Activated naive CD8-positive, alpha-beta T cell treated with anti-CD3 and anti-CD28 coated beads, Interleukin-2, amount 50 U/mL, for 24 hours (primary cell): ENCODE measurements around the gene NFIC.

Source experiments
- ATAC-seq: fragments of 150-1000 bp; cut with Tn5 transposase; one replicate; pipeline ENCODE4 v1.10.0; 2021
- DNase-seq: peaks from one replicate; pipeline ENCODE4 v3.0.0; 2021
- H3K27ac Mint-ChIP-seq: one replicate; pipeline ENCODE4 v1.8.0; 2021; ENCODE audit warnings: mild to moderate bottlenecking, mixed read lengths
- H3K27me3 Mint-ChIP-seq: one replicate; pipeline ENCODE4 v1.8.0; 2021; ENCODE audit warnings: mixed read lengths
- H3K36me3 Mint-ChIP-seq: one replicate; pipeline ENCODE4 v1.8.0; 2021; ENCODE audit warnings: low read depth, mixed read lengths
- H3K4me1 Mint-ChIP-seq: one replicate; pipeline ENCODE4 v1.8.0; 2021; ENCODE audit warnings: mixed read lengths
- H3K4me3 Mint-ChIP-seq: one replicate; pipeline ENCODE4 v1.8.0; 2021; ENCODE audit warnings: mild to moderate bottlenecking, moderate library complexity, mixed read lengths
- H3K9me3 Mint-ChIP-seq: one replicate; pipeline ENCODE4 v1.8.0; 2021; ENCODE audit warnings: mixed read lengths

The NFIC gene

DNA sequence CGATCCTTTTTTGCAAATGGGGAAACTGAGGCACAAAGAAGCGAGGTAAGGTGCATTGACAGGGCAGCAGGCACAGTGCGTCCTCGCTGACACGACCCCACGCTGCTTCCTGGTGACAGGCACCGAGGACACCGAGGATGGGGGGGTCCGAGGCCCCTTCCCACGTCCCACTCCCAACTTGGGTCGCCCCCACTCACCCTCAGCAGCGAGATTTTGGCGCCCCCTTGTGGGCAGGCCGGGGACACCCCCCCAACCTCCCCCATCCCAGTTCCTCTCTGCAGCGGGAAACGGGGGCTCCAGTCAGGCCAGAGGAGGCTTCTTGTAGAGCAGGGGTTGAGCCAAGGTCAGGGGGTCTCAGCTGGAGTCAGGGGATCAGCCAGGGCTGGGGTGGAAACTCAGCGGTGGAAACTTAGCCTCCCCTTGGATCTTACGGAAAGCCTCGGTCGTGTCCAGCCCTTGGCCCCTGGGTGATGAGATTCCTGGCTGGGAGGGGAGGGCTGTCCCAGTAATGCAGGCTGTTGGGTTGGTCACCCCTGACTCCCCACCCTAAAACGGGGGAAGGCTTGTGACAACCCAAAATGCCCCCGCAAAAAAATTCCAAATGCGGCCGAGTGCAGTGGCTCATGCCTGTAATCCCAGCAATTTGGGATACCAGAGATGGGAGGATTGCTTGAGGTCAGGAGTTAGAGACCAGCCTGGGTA, 105.7 kb downstream of the NFIC start:
- Mint-ChIP-seq H3K4me3 (no peak overlapping the region), H3K9me3 (no peaks in the 10 kb centered on the region), H3K36me3 (peaks cover 3% of the 10 kb centered on the region), H3K4me1 (no peaks in the 10 kb centered on the region), H3K27ac (no peak overlapping the region), H3K27me3 (no peaks in the 10 kb centered on the region)
- no peak for ATAC-seq
- peak; percentile 59 for DNase-seq

DNA sequence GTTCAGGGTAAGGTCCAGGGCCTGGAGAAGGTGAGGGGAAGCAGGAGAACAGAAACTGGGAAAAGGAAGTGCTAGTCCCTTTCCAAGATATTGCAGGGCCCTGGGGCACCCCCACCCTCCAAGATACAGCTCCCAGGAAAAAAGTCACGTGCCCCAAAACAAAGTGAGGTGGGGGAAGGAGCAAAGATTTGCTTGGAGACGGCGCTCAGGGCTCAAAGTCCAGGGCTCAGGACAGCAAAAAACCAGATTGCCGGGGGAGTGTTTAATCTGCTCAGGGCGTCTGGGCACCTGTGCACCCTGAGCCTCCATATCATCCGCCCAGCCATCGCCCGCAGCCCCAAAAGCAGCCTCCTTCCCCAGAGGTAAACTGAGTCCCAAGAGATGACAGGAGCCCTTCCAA, 107.6 kb downstream of the NFIC start:
- Mint-ChIP-seq H3K4me3 (no peak overlapping the region), H3K36me3 (no peaks in the 10 kb centered on the region), H3K9me3 (no peaks in the 10 kb centered on the region), H3K27me3 (no peaks in the 10 kb centered on the region), H3K4me1 (peaks cover 8% of the 10 kb centered on the region), H3K27ac (no peak overlapping the region)
- no peak for DNase-seq
- ATAC-seq: no peak

DNA sequence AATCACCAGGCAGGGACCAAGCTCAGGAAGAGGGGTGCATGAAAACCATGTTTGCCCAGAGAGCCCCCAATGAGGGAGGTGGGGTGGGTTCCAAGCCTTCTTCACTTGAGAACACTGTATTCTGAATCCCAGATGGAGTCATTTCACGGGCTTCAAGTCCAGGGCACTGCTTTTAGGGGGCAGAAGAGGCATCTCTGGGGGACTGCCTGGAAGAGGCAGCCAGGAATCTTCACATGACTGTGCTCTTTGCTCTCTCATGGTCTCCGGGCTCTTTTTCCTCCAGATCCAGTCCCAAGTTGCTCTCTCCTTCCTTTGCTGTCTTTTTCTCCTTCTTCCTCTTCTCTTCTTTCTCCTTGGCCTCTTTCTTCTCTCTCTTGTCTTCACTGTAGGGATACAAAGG, 108.2 kb downstream of the NFIC start:
- H3K27ac Mint-ChIP-seq: no peak overlapping the region
- no peaks in the 10 kb centered on the region for H3K36me3 Mint-ChIP-seq
- no peak overlapping the region for H3K4me3 Mint-ChIP-seq
- peaks cover 8% of the 10 kb centered on the region for H3K4me1 Mint-ChIP-seq
- ATAC-seq: no peak
- no peaks in the 10 kb centered on the region for H3K9me3 Mint-ChIP-seq
- DNase-seq: no peak
- no peaks in the 10 kb centered on the region for H3K27me3 Mint-ChIP-seq

DNA sequence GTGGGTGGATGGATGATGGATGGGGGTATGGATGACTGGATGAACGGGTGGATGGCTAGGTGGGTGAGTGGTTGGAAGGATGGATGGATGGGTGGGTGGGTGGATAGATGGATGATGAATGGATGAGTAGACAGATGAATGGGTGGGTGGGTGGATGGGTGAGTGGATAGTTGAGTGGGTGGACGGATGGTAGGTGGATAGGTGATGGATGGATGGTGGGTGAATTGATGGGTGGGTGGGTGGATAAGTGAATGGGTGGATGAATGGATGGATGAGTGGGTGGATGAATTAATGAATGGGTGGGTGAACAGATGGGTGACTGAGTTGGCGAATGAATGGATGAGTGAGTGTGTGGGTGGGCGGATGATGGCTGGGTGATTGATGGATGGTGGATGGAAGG, 109.1 kb downstream of the NFIC start:
- Mint-ChIP-seq H3K9me3 (no peaks in the 10 kb centered on the region), H3K36me3 (no peaks in the 10 kb centered on the region), H3K4me1 (peaks cover 8% of the 10 kb centered on the region), H3K27ac (no peak overlapping the region), H3K27me3 (no peaks in the 10 kb centered on the region), H3K4me3 (no peak overlapping the region)
- ATAC-seq (no peak), DNase-seq (no peak)

DNA sequence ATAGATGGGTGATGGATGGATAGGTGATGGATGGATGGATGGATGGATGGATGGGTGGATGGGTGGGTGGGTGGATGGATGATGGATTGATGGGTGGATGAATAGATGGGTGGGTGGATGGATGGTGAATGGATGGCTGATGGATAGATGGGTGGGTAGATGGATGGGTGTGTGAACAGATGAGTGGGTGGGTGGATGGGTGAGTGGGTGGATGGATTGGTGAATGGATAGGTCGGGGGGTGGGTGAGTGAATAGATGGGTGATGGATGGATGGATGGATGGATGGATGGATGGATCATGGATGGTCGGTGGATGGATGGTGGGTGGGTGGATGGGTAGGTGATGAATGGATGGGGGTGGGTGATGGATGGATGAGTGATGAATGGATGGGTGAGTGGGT, 110.4 kb downstream of the NFIC start:
- Mint-ChIP-seq H3K27ac (no peak overlapping the region), H3K9me3 (no peaks in the 10 kb centered on the region), H3K27me3 (no peaks in the 10 kb centered on the region), H3K36me3 (no peaks in the 10 kb centered on the region), H3K4me3 (no peak overlapping the region), H3K4me1 (peaks cover 8% of the 10 kb centered on the region)
- no peak for ATAC-seq
- no peak for DNase-seq

DNA sequence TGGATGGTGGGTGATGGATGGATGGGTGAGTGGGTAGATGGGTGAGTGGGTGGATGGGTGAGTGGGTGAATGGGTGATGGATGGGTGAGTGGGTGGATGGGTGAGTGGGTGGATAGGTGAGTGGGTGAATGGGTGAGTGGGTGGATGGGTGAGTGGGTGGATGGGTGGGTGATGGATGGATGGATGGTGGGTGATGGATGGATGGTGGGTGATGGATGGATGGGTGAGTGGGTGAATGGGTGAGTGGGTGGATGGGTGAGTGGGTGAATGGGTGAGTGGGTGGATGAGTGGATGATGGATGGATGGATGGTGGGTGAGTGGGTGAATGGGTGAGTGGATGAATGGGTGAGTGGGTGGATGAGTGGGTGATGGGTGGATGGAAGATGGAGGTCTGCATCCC, 111.1 kb downstream of the NFIC start:
- no peak for ATAC-seq
- peaks cover 8% of the 10 kb centered on the region for H3K4me1 Mint-ChIP-seq
- H3K4me3 Mint-ChIP-seq: no peak overlapping the region
- no peaks in the 10 kb centered on the region for H3K36me3 Mint-ChIP-seq
- H3K27me3 Mint-ChIP-seq: no peaks in the 10 kb centered on the region
- DNase-seq: no peak
- H3K27ac Mint-ChIP-seq: no peak overlapping the region
- H3K9me3 Mint-ChIP-seq: no peaks in the 10 kb centered on the region

DNA sequence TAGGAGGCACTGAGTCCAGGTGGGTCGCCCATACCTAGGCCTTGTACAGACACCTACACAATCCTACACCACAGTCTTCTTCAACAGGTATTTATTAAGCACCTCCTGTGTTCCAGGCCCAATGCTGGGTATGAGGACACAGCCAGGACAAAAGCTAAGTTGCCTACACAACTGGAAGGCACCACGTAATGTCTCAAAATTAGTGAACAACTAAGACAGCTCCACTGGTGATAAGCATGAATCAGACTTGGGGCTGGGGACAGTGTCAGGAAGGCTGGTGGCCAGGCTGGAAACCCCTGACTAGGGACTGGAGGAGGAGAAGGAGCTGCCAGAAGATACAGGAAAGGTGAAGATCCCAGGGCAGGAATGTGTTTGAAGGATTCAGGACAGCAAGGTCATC, 111.6 kb downstream of the NFIC start:
- Mint-ChIP-seq H3K4me3 (peak overlapping the region; percentile 4), H3K27me3 (no peaks in the 10 kb centered on the region), H3K9me3 (no peaks in the 10 kb centered on the region), H3K4me1 (peaks cover 8% of the 10 kb centered on the region), H3K36me3 (no peaks in the 10 kb centered on the region), H3K27ac (no peak overlapping the region)
- no peak for DNase-seq
- ATAC-seq: no peak

DNA sequence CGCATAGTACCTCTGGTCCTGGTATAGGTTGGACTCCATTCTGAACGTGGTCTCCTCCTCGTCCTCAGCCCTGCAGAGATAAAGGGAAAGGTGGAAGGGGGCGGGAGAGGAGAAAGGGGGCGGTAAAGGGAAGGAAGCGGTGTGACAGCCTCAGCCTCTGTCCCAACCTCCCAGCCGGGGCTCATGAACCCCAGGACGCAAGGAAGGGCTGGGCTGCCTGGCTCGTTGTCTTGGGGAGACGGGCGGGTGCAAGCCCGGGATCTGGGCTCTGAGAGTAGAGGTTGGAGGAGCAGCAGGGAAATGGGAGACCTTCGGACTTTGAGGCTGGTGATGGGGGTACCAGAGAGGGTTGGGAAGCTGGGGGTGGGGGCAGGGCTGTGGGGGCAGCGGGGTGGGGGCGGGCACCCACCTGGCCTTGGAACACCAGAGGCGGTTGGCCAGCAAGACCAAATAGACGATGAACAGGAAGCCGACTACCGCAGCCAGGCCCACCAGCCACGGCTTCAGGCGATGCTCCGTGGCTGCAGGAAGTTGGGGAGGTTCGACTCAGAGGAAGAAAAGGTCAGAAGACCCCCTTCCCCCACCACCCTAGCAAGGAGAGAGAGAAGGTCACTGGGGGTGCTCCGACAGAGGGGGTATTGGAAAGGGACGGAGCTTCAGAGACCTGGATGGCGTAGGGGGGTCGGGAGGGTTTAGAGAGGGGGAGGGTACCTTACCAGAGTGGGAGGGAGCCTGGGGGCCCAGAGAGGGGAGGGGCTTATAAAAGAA, 112.2 kb downstream of the NFIC start:
- Mint-ChIP-seq H3K4me1 (peaks cover 8% of the 10 kb centered on the region), H3K9me3 (no peaks in the 10 kb centered on the region), H3K4me3 (peak overlapping the region; percentile 51), H3K27ac (no peak overlapping the region), H3K36me3 (no peaks in the 10 kb centered on the region), H3K27me3 (no peaks in the 10 kb centered on the region)
- DNase-seq (peak; percentile 28), ATAC-seq (peak; percentile 5)

DNA sequence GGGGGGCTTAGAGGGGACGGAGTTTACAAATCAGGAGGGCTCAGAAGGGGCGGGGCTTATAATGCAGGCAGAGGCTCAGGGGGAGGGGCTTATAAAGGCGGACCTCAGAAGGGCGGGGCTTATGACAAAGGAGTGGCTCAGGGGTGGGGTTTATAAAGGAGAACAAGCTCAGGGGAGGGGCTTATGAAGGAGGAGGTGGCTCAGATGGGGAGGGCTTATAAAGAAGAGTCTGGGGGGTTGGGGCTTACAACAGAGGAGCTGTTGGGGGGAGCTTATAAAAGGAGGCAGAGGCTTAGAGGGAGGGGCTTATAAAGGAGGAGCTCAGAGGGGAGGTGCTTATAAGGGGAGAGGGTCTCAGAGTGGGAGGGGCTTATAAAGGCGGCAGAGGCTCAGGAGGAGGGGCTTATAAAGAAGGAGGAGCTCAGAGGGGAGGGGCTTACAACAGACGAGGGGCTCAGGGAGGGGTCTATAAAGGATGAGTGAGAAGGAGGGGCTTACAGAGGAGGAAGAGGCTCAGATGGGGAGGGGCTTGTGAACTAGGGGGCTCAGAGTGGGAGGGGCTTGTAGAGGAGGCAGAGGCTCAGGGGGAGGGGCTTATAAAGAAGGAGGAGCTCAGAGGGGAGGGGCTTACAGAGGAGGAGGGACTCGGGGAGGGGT, 112.9 kb downstream of the NFIC start:
- Mint-ChIP-seq H3K4me3 (no peak overlapping the region), H3K27me3 (no peaks in the 10 kb centered on the region), H3K36me3 (no peaks in the 10 kb centered on the region), H3K9me3 (no peaks in the 10 kb centered on the region), H3K4me1 (peaks cover 8% of the 10 kb centered on the region), H3K27ac (no peak overlapping the region)
- peak; percentile 33 for ATAC-seq
- peak; percentile 59 for DNase-seq

DNA sequence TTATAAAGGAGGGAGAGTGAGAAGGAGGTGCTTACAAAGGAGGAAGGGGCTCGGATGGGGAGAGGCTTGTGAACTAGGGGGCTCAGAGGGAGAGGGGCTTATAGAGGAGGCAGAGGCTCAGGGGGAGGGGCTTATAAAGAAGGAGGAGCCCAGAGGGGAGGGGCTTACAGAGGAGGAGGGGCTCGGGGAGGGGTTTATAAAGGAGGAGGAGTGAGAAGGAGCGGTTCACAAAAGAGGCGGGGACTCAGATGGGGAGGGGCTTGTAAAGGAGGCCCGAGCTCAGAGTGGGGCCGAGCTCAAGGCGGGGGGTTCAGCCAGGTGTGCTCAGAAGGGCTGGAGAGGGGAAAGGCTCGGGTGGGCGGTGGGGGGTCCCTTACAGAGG, 113.4 kb downstream of the NFIC start:
- ATAC-seq (no peak), DNase-seq (peak; percentile 26)
- no peaks in the 10 kb centered on the region for H3K36me3 Mint-ChIP-seq
- H3K27ac Mint-ChIP-seq: no peak overlapping the region
- H3K4me1 Mint-ChIP-seq: peaks cover 8% of the 10 kb centered on the region
- H3K9me3 Mint-ChIP-seq: no peaks in the 10 kb centered on the region
- no peak overlapping the region for H3K4me3 Mint-ChIP-seq
- no peaks in the 10 kb centered on the region for H3K27me3 Mint-ChIP-seq

DNA sequence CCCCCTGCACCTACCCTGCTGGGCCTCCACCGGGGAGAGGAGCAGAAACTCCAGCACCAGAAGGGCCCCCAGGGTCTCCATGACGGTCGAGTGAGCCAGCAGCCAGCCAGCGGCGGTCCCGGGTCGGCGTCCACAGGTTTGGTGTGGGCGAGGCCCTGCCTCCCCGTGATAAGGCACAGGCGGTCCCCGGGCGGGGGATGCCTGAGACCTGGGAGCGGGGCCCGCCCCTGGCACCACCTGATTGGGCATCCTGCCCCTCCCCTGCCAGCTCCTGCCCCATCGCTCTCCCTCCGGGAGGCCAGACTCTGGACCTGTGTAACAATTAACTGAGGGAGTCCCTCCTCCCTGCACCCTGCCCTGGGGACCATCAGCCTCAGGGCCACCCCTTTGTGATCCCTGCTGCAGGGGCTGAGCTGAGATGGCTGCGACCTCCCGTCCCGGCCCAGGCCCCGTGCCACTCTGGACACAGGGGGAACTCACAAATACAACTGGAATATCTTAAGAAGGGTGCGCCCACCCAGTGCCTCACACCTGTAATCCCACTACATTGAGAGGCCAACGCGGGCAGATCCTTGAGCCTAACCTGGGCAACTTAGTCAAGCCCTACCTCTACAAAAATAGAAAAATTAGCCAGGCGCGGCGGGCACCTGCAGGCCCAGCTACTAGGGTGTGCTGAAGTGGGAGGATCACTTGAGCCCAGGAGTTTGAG, 114.2 kb downstream of the NFIC start, which contains the start of gene SMIM24:
TSS of gene SMIM24 (minus strand) at position 143 of the 709 bp plus-strand sequence. CDS start at position 81, 62 bp downstream.
- no peaks in the 10 kb centered on the region for H3K9me3 Mint-ChIP-seq
- no peak within 1 kb of the TSS for H3K4me3 Mint-ChIP-seq
- no peaks in the 10 kb centered on the region for H3K36me3 Mint-ChIP-seq

DNA sequence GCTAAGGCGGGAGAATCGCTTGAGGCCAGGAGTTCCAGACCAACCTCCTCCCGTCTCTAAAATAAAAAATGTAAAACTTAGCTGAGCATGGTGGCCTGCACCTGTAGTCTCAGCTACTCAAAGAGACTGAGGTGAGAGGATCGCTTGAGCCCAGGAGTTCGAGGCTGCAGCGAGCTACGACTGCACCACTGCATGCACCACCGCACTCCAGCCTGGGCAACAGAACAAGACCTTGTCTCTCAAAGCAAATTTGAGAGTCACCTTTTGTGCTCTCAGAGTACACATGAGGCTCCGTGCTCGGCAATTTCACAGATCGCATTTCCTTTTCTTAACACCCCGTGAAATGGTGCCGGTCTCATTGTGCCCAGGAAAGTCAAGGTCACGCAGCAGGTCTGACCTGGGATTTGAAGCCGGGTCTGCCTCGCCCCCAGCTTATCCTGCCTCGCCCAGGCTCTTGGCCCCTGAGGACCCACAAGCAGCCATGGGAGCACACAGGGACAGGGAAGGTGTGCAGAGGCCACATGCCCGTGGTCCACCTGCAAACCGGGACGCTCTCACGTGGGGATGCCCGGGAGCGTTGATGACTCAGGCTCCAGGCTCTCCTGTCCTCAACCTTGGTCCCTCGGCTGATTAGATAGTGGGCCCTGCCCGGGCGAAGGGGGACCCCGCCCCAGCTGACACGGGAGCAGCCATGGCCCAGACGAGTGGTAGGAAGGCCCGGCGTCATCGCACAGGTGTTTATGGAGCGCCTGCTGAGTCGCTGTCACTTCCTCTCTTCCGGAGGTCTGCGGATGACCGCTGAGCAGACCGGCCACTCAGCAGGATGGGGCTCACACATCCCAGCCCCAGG, 115.1 kb downstream of the NFIC start:
- no peak overlapping the region for H3K27ac Mint-ChIP-seq
- H3K9me3 Mint-ChIP-seq: no peaks in the 10 kb centered on the region
- DNase-seq: no peak
- ATAC-seq: no peak
- H3K27me3 Mint-ChIP-seq: no peaks in the 10 kb centered on the region
- H3K4me1 Mint-ChIP-seq: peaks cover 8% of the 10 kb centered on the region
- H3K4me3 Mint-ChIP-seq: no peak overlapping the region
- no peaks in the 10 kb centered on the region for H3K36me3 Mint-ChIP-seq

More for the DNA sequence above, 114.2 kb downstream of the NFIC start, which contains the start of gene SMIM24:
- Mint-ChIP-seq H3K4me1 (peaks cover 8% of the 10 kb centered on the region), H3K27me3 (no peaks in the 10 kb centered on the region), H3K27ac (no peak within 1 kb of the TSS)
- ATAC-seq (no peak), DNase-seq (no peak)

DNA sequence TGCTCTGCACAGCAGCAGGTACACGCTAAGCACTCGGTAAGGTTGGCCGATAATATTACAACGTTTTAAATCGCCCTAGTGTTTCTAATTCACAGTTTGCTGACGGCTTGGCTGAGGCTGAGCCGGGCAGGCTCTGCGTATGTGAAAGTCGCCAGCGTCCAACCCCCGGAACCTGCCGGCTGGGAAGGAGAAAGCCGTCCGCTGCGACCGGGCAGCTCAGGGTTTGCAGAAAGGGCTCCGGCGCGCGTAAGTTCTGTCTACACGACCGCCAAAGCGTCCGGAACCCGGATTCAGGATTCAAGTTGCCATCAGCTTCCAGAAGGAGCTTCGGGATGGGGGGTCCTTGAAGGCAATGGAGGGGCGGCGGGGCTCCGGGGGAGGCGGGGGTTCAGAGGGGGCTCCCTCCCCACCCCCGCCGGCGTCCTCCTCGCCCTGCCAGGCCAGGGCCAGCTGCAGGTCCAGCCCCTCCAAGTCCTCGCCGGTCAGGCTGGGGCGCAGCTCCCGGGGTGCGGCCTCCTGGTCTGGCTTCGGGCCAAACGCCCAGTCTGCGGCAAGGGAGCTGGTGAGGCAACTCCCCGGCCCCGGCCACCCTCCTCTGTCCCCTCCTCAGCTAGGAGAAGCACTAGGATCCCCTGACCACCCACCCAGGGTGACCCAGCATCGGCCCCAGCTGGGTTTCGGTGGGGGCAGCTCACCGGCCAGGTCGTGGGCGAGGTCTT, 116.3 kb downstream of the NFIC start:
- H3K4me3 Mint-ChIP-seq: no peak overlapping the region
- DNase-seq (no peak), ATAC-seq (no peak)
- H3K4me1 Mint-ChIP-seq: peaks cover 8% of the 10 kb centered on the region
- no peaks in the 10 kb centered on the region for H3K27me3 Mint-ChIP-seq
- no peak overlapping the region for H3K27ac Mint-ChIP-seq
- H3K36me3 Mint-ChIP-seq: no peaks in the 10 kb centered on the region
- H3K9me3 Mint-ChIP-seq: no peaks in the 10 kb centered on the region
